Anterior cingulate cortex (tissue), 58 donors: Measurements from ENCODE around the gene GALNT10.
A peak's percentile ranks its signal among the peaks of the same experiment; 100 is the strongest.

Source experiments
- DNase-seq, 58 donors: peaks; one replicate each; lab custom pipeline; 2025; lab: John Stamatoyannopoulos, UW

Gene GALNT10

GRCh38 chr5:154415114-154415513 lies 224.6 kb downstream of the GALNT10 start:
- no peak for DNase-seq

- DNase-seq = peak in 2 of 58 donors; percentile 9 to 13
These were observed 227.8 kb downstream of the GALNT10 start for GRCh38 chr5:154418344-154418820.

- no peak for DNase-seq
These were observed 228.7 kb downstream of the GALNT10 start for GRCh38 chr5:154419236-154419635.

GRCh38 chr5:154421868-154422267 lies 231.3 kb downstream of the GALNT10 start:
- DNase-seq = no peak

- DNase-seq = no peak
These were observed 231.8 kb downstream of the GALNT10 start for GRCh38 chr5:154422298-154422697.

GRCh38 chr5:154428208-154428607 lies 237.7 kb downstream of the GALNT10 start:
- no peak for DNase-seq

- no peak for DNase-seq
These were observed 238.8 kb downstream of the GALNT10 start for GRCh38 chr5:154429341-154429740.

GRCh38 chr5:154430466-154430865 lies 239.9 kb downstream of the GALNT10 start:
- DNase-seq = no peak

GRCh38 chr5:154430961-154431630 lies 240.6 kb downstream of the GALNT10 start:
- DNase-seq = no peak

- no peak for DNase-seq
These were observed 244.7 kb downstream of the GALNT10 start for GRCh38 chr5:154435226-154435625.

GRCh38 chr5:154437281-154437965 lies 246.9 kb downstream of the GALNT10 start:
- DNase-seq = no peak

- no peak for DNase-seq
These were observed 250.0 kb downstream of the GALNT10 start for GRCh38 chr5:154440540-154440939.

- DNase-seq = no peak
These were observed 252.3 kb downstream of the GALNT10 start for GRCh38 chr5:154442801-154443200.

- peak in 7 of 58 donors; percentile 4 to 46 (median 12) for DNase-seq
These were observed 254.3 kb downstream of the GALNT10 start for GRCh38 chr5:154444556-154445421.

GRCh38 chr5:154445422-154446194 lies 255.1 kb downstream of the GALNT10 start, which contains the start of gene SAP30L:
Gene SAP30L, plus strand, starts transcription at chr5:154445997. Its CDS starts 608 bp downstream, at chr5:154446605.
- peak; percentile 41 to 96 (median 91) for DNase-seq

GRCh38 chr5:154446195-154447088 lies 255.9 kb downstream of the GALNT10 start:
- DNase-seq = peak in 47 of 58 donors; percentile 3 to 65 (median 32)

GRCh38 chr5:154447089-154447725 lies 256.7 kb downstream of the GALNT10 start:
- DNase-seq = peak in 2 of 58 donors; percentile 31 to 40

- DNase-seq = no peak
These were observed 259.3 kb downstream of the GALNT10 start for GRCh38 chr5:154449786-154450185.
